Jurkat, Clone E6-1 (cell line): ENCODE results near the gene TMEM59L.

Source experiments
- DNase-seq: peaks from one replicate; pipeline ENCODE4 v3.0.0-alpha.2; 2011; ENCODE audit warnings: low read depth, low spot score
- H3K4me3 ChIP-seq: 2 replicates; pipeline ENCODE4 v1.5.1; 2011; ENCODE audit warnings: mild to moderate bottlenecking, low read length, control low read depth, moderate library complexity

The TMEM59L gene

GRCh38 chr19:18607226-18608101, 5.2 kb upstream of the TMEM59L start:
- no peak overlapping the region for H3K4me3 ChIP-seq
- DNase-seq, result no peak

GRCh38 chr19:18608102-18608804, 4.4 kb upstream of the TMEM59L start:
- no peak overlapping the region for H3K4me3 ChIP-seq
- DNase-seq, result no peak

DNA sequence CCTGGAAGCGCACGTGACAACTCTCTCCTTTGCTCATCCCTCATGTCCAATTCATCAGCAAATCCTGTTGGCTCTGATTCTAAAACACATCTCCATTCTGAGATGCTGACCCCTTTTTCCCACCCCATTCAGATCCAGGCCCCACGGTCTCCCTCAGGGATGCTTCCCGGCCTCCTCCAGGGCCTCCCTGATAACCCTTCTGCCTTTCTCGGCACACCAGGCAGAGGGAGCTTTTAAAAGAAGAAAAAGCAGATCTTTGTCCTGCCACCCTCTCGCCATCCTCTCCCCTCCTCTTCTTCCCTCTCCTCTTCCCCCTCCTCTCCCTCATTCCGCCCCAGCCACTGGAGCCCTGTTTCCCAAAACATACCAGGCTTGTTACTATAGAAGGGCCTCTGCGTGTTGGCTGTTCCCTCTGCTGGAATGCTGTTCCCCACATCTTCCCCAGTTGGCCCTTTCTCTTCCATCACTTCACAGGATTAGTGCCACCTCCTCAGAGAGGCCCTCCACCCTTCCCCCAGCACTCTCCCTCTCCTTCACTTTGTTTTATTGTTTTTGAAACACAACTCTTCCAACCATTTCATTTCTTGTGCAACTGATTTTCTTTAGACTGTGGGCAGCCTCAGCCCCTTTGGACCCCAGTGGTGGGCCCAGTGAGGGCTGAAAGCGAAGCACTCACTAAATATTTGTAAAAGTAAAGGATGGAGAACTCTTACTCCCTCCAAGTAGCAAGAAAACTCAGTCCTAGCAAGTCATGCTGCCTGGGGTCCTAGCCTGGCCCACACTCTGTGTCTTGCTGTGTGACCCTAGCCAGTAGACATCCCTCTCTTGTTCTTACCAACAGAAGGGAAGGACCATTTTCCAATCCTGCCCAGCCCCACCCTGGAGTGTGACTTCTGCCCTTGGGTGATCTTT, 3.6 kb upstream of the TMEM59L start:
- no peak overlapping the region for H3K4me3 ChIP-seq
- DNase-seq, result no peak

DNA sequence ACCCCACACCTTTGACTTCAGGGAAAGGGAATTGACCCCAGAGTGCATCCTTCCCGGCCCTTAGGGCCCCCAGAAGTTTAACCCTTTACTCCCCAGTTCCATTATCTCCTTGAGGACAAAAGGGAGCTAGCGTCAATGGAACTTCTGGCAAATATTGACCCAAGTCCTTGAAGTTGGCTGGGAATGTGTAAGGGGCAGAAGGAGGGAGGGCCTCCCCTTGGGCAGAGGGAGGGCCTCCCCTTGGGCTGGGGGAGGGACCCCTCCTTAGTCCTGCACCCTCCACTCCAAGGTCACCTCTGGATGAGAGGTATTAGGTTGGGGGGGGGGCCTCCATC, 3.0 kb upstream of the TMEM59L start:
- no peak overlapping the region for H3K4me3 ChIP-seq
- DNase-seq, result no peak

DNA sequence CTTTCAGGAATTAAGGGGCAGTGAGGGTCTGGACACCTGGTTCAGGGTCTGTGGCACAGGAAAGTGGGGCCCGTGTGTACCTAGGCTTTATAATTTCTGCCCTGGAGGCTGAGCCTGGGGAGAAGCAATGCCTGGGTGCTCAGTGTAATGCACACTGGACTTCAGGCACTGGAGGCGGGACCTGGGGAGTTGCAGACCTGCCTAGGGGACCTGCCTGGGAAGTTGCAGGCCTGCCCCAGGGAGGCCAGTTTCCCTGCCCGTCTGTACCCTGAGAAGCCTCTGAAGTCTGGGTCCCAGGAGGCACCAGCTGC, 2.5 kb upstream of the TMEM59L start:
- H3K4me3 ChIP-seq, result no peak overlapping the region
- no peak for DNase-seq

DNA sequence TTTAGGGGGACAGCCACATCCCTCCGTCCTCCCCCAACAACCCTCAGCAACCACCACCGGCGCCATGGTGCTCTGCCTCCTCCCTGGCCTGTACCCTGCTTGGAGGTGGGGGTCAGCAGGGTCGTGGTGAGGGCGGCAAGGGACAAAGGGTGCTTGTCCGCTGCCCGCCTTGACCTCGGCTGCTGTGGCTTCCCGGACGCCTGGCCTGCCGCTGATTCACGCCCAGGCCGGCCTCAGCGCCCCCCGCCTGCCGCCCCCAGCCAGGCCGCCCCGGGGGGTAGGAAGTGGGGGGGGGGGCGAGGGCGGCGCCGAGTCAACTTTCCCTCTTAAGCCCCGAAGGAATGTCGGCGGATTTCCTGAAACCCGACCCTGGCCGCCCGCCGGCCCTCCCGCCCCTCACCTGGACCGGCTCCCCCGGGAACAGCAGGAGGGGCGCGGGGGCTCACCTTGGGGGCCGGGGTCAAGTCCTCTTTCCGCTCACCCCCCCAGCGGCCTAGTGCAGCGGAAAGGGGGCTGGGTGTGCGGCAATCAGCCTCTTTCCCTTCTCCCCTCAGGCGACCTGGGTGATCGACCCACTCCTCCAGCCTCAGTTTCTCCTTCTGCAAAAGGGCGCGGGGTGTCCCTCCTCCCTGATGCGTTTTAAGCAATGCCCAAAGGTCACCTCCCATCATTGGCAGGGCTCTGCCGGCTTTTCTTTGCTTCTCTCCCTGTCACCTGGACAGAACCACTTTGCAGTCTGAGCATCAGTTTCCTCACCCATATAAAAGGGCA, 1.9 kb upstream of the TMEM59L start:
- no peak for DNase-seq
- no peak overlapping the region for H3K4me3 ChIP-seq

DNA sequence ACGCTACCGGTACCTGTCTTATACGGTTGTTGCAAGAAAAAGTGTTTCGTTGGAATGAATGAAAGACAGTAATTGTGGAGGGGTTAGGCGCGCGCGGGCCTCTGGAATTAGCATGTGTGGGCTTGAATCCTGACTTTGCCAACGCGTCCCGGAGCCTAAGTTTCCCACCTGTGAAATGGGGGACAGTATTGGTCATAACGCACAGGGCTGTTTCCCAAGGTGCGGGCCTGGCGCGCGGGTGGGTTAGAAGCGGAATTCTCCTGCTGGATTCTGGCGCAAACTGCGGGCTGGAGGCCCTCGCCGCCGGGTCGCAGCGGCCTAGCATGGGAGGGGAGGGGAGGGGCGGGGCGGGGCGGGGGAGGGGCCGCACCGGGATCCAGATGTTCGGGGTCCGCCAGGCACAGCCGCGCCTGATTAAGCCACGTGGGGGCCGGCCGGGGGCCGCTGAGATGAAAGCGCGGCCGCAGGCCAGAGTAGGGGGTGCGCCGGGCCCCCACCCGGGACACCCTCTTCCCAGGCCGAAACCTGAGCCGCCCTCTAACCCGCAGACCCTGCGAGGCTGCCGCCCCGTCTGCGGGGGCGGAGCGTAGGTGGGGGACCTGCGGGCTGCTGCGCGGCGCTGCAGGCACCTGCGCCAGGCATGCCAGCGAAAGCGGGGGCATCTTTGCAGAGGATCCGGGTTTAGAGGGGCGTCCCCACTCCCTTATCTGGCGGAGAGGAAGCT, 1.2 kb upstream of the TMEM59L start:
- no peak for DNase-seq
- H3K4me3 ChIP-seq, result no peak overlapping the region

DNA sequence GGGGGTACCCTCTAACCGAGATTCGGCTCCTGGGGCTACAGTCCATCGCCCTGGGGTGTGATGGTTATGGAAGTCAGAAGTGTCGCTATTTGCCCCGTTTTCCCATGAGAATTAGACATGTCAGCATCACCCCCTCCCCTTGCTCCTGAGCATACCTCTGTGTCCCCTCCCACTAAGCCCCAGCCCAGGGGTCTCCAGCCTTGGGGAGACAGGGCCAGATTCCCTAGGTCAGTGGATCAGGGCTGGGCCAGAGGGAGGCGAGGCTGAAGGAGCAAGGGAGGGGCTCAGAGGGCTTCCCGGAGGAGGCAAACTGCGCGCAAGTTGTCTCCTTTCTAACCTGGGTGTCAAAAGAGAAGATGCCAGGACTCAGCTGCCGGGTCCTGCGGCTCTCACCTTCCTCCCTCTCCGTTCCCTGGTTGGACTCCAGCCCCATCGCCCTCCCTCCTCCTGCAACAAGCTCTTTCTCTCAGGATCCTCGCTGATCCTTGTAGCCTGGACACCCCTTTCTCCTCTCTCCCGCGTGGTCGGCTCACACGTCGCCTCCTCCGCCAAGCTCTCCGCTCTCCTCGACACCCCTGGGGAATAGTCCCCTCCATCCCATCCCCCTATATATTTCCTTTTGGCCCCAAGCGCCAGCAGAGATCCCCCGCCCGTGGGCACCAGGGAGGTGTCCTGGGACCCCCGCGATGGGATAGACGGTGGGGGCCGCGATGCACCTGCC, 459 bp upstream of the TMEM59L start:
- H3K4me3 ChIP-seq, result peak overlapping the region; percentile 13
- no peak for DNase-seq

DNA sequence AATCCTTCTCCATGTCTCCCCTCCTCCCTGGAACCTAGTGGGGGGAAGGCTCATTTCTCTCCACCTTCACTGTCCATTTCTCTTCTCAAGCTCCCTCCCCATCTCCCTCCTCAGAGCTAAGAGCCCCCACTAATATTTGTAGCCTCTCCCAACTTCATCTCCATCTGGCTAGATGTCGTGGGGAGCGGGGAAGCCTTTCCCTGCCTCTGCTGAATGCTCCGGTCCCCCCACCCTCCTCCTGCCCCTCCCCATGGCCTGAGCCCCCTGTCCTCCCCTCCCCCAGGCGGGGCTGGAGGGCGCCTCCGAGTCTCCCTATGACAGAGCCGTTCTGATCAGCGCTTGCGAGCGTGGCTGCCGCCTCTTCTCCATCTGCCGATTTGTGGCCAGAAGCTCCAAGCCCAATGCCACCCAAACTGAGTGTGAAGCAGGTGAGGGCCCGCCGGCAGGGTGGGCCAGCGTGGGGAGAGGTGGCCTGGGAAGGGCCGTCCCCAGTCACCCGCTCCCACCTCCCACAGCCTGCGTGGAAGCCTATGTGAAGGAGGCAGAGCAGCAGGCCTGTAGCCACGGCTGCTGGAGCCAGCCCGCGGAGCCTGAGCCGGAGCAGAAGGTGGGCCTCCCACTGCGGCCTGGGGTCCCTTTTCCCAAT, 1.0 kb downstream of the TMEM59L start:
- no peak overlapping the region for H3K4me3 ChIP-seq
- no peak for DNase-seq

DNA sequence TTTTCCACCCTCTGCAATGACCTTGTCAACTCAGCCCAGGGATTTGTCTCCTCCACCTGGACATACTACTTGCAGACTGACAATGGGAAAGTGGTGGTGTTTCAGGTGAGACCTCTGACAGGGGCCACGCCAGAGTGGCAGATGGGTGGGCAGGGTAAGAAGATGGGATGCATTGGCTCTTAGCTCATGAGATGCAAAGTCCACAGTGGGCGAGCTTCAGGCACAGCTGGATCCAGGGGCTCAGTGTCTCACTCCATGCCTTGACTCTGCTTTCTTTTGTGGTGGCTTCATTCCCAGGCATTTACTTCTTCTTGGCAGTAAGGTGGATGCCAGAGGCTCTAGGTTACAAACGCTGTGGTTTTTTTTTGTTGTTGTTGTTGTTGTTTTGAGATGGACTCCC, 3.4 kb downstream of the TMEM59L start:
- H3K4me3 ChIP-seq, result no peak overlapping the region
- DNase-seq, result no peak

DNA sequence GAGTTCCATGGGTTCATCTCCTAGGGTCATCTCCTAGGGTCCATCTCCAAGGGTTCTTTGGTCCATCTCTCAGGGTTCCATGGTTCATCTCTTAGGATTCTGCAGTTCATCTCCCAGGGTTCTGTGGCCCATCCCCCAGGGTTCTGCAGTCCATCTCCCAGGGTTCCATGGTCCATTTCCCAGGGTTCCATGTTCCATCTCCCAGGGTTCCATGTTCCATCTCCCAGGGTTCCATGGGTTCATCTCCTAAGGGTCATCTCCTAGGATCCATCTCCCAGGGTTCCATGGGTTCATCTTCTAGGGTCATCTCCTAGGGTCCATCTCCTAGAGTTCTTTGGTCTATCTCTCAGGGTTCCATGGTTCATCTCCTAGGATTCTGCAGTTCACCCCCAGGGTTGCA, 4.9 kb downstream of the TMEM59L start:
- no peak for DNase-seq

GRCh38 chr19:18618236-18618635, 5.6 kb downstream of the TMEM59L start:
- no peak for DNase-seq

More for the DNA sequence above, 4.9 kb downstream of the TMEM59L start:
- no peak overlapping the region for H3K4me3 ChIP-seq

DNA sequence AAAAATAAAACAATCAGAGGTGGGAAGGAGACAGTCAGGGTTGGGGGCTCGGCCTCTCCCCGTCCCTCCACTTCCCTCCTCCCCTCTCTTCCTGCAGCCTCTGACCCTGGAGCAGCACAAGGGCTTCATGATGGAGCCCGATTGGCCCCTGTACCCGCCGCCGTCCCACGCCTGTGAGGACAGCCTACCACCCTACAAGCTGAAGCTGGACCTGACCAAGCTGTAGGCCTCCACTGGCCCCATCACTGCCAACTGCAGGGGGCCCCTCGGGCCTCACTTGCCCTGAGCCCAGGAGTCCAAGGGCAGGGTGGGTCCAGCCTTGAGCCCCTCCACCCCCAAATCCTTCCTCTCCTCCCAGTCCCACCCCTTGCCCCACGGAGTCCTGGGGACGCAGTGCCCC, 7.6 kb downstream of the TMEM59L start:
- no peak for DNase-seq
- H3K4me3 ChIP-seq, result no peak overlapping the region

More at GRCh38 chr19:18618236-18618635, 5.6 kb downstream of the TMEM59L start:
- no peak overlapping the region for H3K4me3 ChIP-seq

GRCh38 chr19:18620902-18621301, 8.2 kb downstream of the TMEM59L start:
- no peak for DNase-seq
- no peak overlapping the region for H3K4me3 ChIP-seq

GRCh38 chr19:18626906-18627305, 14.2 kb downstream of the TMEM59L start:
- DNase-seq, result no peak

GRCh38 chr19:18629166-18630088, 16.8 kb downstream of the TMEM59L start:
- H3K4me3 ChIP-seq, result no peak overlapping the region

More at GRCh38 chr19:18626906-18627305, 14.2 kb downstream of the TMEM59L start:
- no peak overlapping the region for H3K4me3 ChIP-seq

More at GRCh38 chr19:18629166-18630088, 16.8 kb downstream of the TMEM59L start:
- DNase-seq, result no peak
